ENCODE results near the gene MBD5.

Gene MBD5

GRCh38 chr2:148184976-148185375, 164.1 kb downstream of the MBD5 start:
- no peak for TF ChIP-seq CTCF (conservative IDR thresholded peaks at IDR 0.05)
- H3K27ac ChIP-seq: no peak overlapping the region

GRCh38 chr2:148194882-148195281, 174.0 kb downstream of the MBD5 start:
- H3K27ac ChIP-seq: no peak overlapping the region
- TF ChIP-seq CTCF (conservative IDR thresholded peaks at IDR 0.05): no peak

- no peak overlapping the region for H3K27ac ChIP-seq
- no peak; the same call in 1 of the 2 replicates for TF ChIP-seq CTCF (conservative IDR thresholded peaks at IDR 0.05)
Measured at GRCh38 chr2:148201075-148202004, 180.4 kb downstream of the MBD5 start.

GRCh38 chr2:148202237-148202636, 181.3 kb downstream of the MBD5 start:
- no peak for TF ChIP-seq CTCF (conservative IDR thresholded peaks at IDR 0.05)

GRCh38 chr2:148207111-148207510, 186.2 kb downstream of the MBD5 start:
- H3K27ac ChIP-seq: no peak overlapping the region
- TF ChIP-seq CTCF (conservative IDR thresholded peaks at IDR 0.05): no peak

More at GRCh38 chr2:148202237-148202636, 181.3 kb downstream of the MBD5 start:
- no peak overlapping the region for H3K27ac ChIP-seq

GRCh38 chr2:148209603-148210002, 188.7 kb downstream of the MBD5 start:
- no peak overlapping the region for H3K27ac ChIP-seq
- no peak for TF ChIP-seq CTCF (conservative IDR thresholded peaks at IDR 0.05)

- TF ChIP-seq CTCF (conservative IDR thresholded peaks at IDR 0.05): no peak
- no peak overlapping the region for H3K27ac ChIP-seq
Measured at GRCh38 chr2:148218326-148219075, 197.6 kb downstream of the MBD5 start.
